ENCODE measurements around the gene GRIN2D.

- TF ChIP-seq POLR2A (IDR thresholded peaks at IDR 0.05; ENCODE audit: low read length): no peak
- no peak for TF ChIP-seq GATA1 (IDR thresholded peaks at IDR 0.05; ENCODE audit: low read depth, low read length)
Measured at GRCh38 chr19:48353677-48354076, 39.8 kb upstream of the GRIN2D start.

Data from erythroblast (primary cell).